RWPE2 (cell line): Measurements from ENCODE around the gene NUMBL.

Experiments used
- ATAC-seq: fragments of 200-7000 bp; cut with Tn5 transposase; 3 replicates; pipeline ENCODE4 v1.9.1; 2021; ENCODE audit warnings: low read depth
- DNase-seq: peaks from one replicate; pipeline ENCODE4 v3.0.0-alpha.2; 2020; ENCODE audit warnings: low spot score
- H3K27ac ChIP-seq: fragments of 450-650 bp; 2 replicates; pipeline ENCODE4 v1.5.1; 2017; ENCODE audit warnings: mild to moderate bottlenecking; ENCODE audit not compliant: poor library complexity, severe bottlenecking
- H3K27me3 ChIP-seq: fragments of 250-450 bp; sonication (Bioruptor Pico); 2 replicates; pipeline ENCODE4 v1.5.1; 2021; ENCODE audit warnings: mild to moderate bottlenecking, moderate library complexity; ENCODE audit not compliant: insufficient read depth, poor library complexity, severe bottlenecking
- H3K36me3 ChIP-seq: fragments of 250-450 bp; sonication (Bioruptor Pico); 2 replicates; pipeline ENCODE4 v1.5.1; 2020; ENCODE audit warnings: low read depth, mild to moderate bottlenecking, moderate library complexity
- H3K4me1 ChIP-seq: fragments of 250-450 bp; sonication (Bioruptor Pico); 2 replicates; pipeline ENCODE4 v1.5.1; 2021; ENCODE audit warnings: mild to moderate bottlenecking, moderate library complexity; ENCODE audit not compliant: insufficient read depth, poor library complexity, severe bottlenecking
- H3K4me3 ChIP-seq: fragments of 250-450 bp; sonication (Bioruptor Pico); 2 replicates; pipeline ENCODE4 v1.5.1; 2021; ENCODE audit warnings: mild to moderate bottlenecking, moderate library complexity; ENCODE audit not compliant: severe bottlenecking
- H3K9me3 ChIP-seq: fragments of 250-450 bp; sonication (Bioruptor Pico); 2 replicates; pipeline ENCODE4 v1.5.1; 2021; ENCODE audit warnings: mild to moderate bottlenecking, moderate library complexity; ENCODE audit not compliant: severe bottlenecking
- CTCF ChIP-seq: fragments of 450-650 bp; IDR thresholded peaks from one replicate; pipeline ENCODE4 v1.5.1; 2017; ENCODE audit warnings: mild to moderate bottlenecking, moderate library complexity; ENCODE audit not compliant: poor library complexity, severe bottlenecking

The NUMBL gene

GRCh38 chr19:40718774-40719391 lies 28.4 kb upstream of the NUMBL start:
- TF ChIP-seq CTCF: no peak
- H3K27ac ChIP-seq: peak overlapping the region; percentile 98
- H3K36me3 ChIP-seq: peaks cover 51% of the 10 kb centered on the region
- no peaks in the 10 kb centered on the region for H3K27me3 ChIP-seq
- H3K4me1 ChIP-seq: peaks cover 31% of the 10 kb centered on the region
- ATAC-seq (peak; percentile 33), DNase-seq (peak; percentile 95)
- no peaks in the 10 kb centered on the region for H3K9me3 ChIP-seq
- peak overlapping the region; percentile 85 for H3K4me3 ChIP-seq

- no peaks in the 10 kb centered on the region for H3K27me3 ChIP-seq
- peak overlapping the region; percentile 85 for H3K4me3 ChIP-seq
- peak overlapping the region; percentile 98 for H3K27ac ChIP-seq
- no peaks in the 10 kb centered on the region for H3K9me3 ChIP-seq
- ATAC-seq: no peak
- TF ChIP-seq CTCF: no peak
- DNase-seq: no peak
- peaks cover 44% of the 10 kb centered on the region for H3K36me3 ChIP-seq
- peaks cover 31% of the 10 kb centered on the region for H3K4me1 ChIP-seq
Measured at GRCh38 chr19:40717880-40718773, 27.7 kb upstream of the NUMBL start.

- Histone ChIP-seq H3K27ac (peak overlapping the region; percentile 98), H3K9me3 (no peaks in the 10 kb centered on the region), H3K36me3 (peaks cover 41% of the 10 kb centered on the region), H3K4me1 (peaks cover 28% of the 10 kb centered on the region), H3K4me3 (peak overlapping the region; percentile 85), H3K27me3 (no peaks in the 10 kb centered on the region)
- DNase-seq: no peak
- ATAC-seq: no peak
- TF ChIP-seq CTCF: no peak
Measured at GRCh38 chr19:40717325-40717879, 27.0 kb upstream of the NUMBL start.

- DNase-seq: peak; percentile 100
- no peak for TF ChIP-seq CTCF
- peak within 1 kb of the TSS; percentile 98 for H3K27ac ChIP-seq
- no peaks in the 10 kb centered on the region for H3K9me3 ChIP-seq
- peak within 1 kb of the TSS; percentile 85 for H3K4me3 ChIP-seq
- H3K27me3 ChIP-seq: no peaks in the 10 kb centered on the region
- ATAC-seq: peak; percentile 29
- peaks cover 35% of the 10 kb centered on the region for H3K36me3 ChIP-seq
- H3K4me1 ChIP-seq: peaks cover 21% of the 10 kb centered on the region
Measured at GRCh38 chr19:40716482-40717324, 26.3 kb upstream of the NUMBL start, which contains the start of the genes COQ8B and ITPKC. Gene COQ8B (minus strand): TSS chr19:40716886. CDS start chr19:40714632, 2,254 bp downstream. Gene ITPKC (plus strand): TSS chr19:40717112. CDS start chr19:40717136, 24 bp downstream.
